Activated T-cell treated with anti-CD3 and anti-CD28 coated beads, Interleukin-2, amount 50 U/mL, for 4 hours (primary cell): ENCODE results near the gene SLC8B1. TPM values are rescaled to one million over a fixed set of nuclear protein-coding genes. Genes with fewer than 3 reads are reported as not detected.

Experiments
- ATAC-seq, 2 donors: fragments of 200-7000 bp; cut with Tn5 transposase; one replicate each; pipeline ENCODE4 v1.10.0; 2021
- DNase-seq: peaks from one replicate; pipeline ENCODE4 v3.0.0-alpha.2; 2020
- H3K27me3 Mint-ChIP-seq: one replicate; pipeline ENCODE4 v1.8.0; 2021; ENCODE audit warnings: low read depth, mixed read lengths
- H3K36me3 Mint-ChIP-seq: one replicate; pipeline ENCODE4 v1.8.0; 2022; ENCODE audit warnings: mixed read lengths; ENCODE audit not compliant: insufficient read depth
- H3K4me1 Mint-ChIP-seq: one replicate; pipeline ENCODE4 v1.8.0; 2021; ENCODE audit warnings: low read depth, mixed read lengths
- H3K4me3 Mint-ChIP-seq: one replicate; pipeline ENCODE4 v1.8.0; 2021; ENCODE audit warnings: mild to moderate bottlenecking, moderate library complexity, mixed read lengths
- H3K9me3 Mint-ChIP-seq: one replicate; pipeline ENCODE4 v1.8.0; 2021; ENCODE audit warnings: mixed read lengths
- total RNA-seq, 3 donors: library from RNA; stranded (reverse); gene quantifications; one replicate each; pipeline ENCODE4 v1.2.1, GENCODE V29; 2021

Gene SLC8B1
- total RNA-seq, 3 donors from 2014 or later: 12.4 to 14.7 (median 13.6) TPM

GRCh38 chr12:113286712-113287111, 48.2 kb downstream of the SLC8B1 start:
- H3K36me3 Mint-ChIP-seq: peaks cover 16% of the 10 kb centered on the region
- H3K9me3 Mint-ChIP-seq: no peaks in the 10 kb centered on the region
- ATAC-seq: no peak
- no peaks in the 10 kb centered on the region for H3K4me1 Mint-ChIP-seq
- no peak for DNase-seq
- H3K27me3 Mint-ChIP-seq: no peaks in the 10 kb centered on the region
- H3K4me3 Mint-ChIP-seq: no peak overlapping the region

- H3K9me3 Mint-ChIP-seq: no peaks in the 10 kb centered on the region
- H3K36me3 Mint-ChIP-seq: peaks cover 13% of the 10 kb centered on the region
- no peaks in the 10 kb centered on the region for H3K27me3 Mint-ChIP-seq
- no peak overlapping the region for H3K4me3 Mint-ChIP-seq
- no peak for DNase-seq
- no peak for ATAC-seq
- no peaks in the 10 kb centered on the region for H3K4me1 Mint-ChIP-seq
Measured at GRCh38 chr12:113285679-113286610, 49.0 kb downstream of the SLC8B1 start.

GRCh38 chr12:113284751-113285150, 50.2 kb downstream of the SLC8B1 start:
- Mint-ChIP-seq H3K36me3 (peaks cover 16% of the 10 kb centered on the region), H3K27me3 (no peaks in the 10 kb centered on the region), H3K4me3 (no peak overlapping the region), H3K9me3 (no peaks in the 10 kb centered on the region), H3K4me1 (no peaks in the 10 kb centered on the region)
- DNase-seq: no peak
- no peak for ATAC-seq

GRCh38 chr12:113278633-113279032, 56.3 kb downstream of the SLC8B1 start:
- Mint-ChIP-seq H3K36me3 (peaks cover 16% of the 10 kb centered on the region), H3K9me3 (no peaks in the 10 kb centered on the region), H3K27me3 (no peaks in the 10 kb centered on the region), H3K4me3 (no peak overlapping the region), H3K4me1 (no peaks in the 10 kb centered on the region)
- ATAC-seq (no peak), DNase-seq (no peak)

- DNase-seq (no peak), ATAC-seq (no peak)
- no peaks in the 10 kb centered on the region for H3K4me1 Mint-ChIP-seq
- no peaks in the 10 kb centered on the region for H3K9me3 Mint-ChIP-seq
- H3K36me3 Mint-ChIP-seq: peaks cover 18% of the 10 kb centered on the region
- no peak overlapping the region for H3K4me3 Mint-ChIP-seq
- no peaks in the 10 kb centered on the region for H3K27me3 Mint-ChIP-seq
Measured at GRCh38 chr12:113278141-113278540, 56.8 kb downstream of the SLC8B1 start.

GRCh38 chr12:113277511-113277910, 57.4 kb downstream of the SLC8B1 start:
- no peaks in the 10 kb centered on the region for H3K4me1 Mint-ChIP-seq
- H3K36me3 Mint-ChIP-seq: peaks cover 19% of the 10 kb centered on the region
- H3K9me3 Mint-ChIP-seq: no peaks in the 10 kb centered on the region
- no peaks in the 10 kb centered on the region for H3K27me3 Mint-ChIP-seq
- DNase-seq (no peak), ATAC-seq (no peak)
- no peak overlapping the region for H3K4me3 Mint-ChIP-seq

GRCh38 chr12:113276946-113277500, 57.9 kb downstream of the SLC8B1 start:
- H3K9me3 Mint-ChIP-seq: no peaks in the 10 kb centered on the region
- H3K36me3 Mint-ChIP-seq: peaks cover 20% of the 10 kb centered on the region
- H3K4me1 Mint-ChIP-seq: no peaks in the 10 kb centered on the region
- ATAC-seq (no peak), DNase-seq (no peak)
- H3K4me3 Mint-ChIP-seq: no peak overlapping the region
- no peaks in the 10 kb centered on the region for H3K27me3 Mint-ChIP-seq

GRCh38 chr12:113276306-113276705, 58.6 kb downstream of the SLC8B1 start:
- DNase-seq (no peak), ATAC-seq (no peak)
- Mint-ChIP-seq H3K9me3 (no peaks in the 10 kb centered on the region), H3K4me3 (no peak overlapping the region), H3K36me3 (peaks cover 20% of the 10 kb centered on the region), H3K27me3 (no peaks in the 10 kb centered on the region), H3K4me1 (no peaks in the 10 kb centered on the region)

GRCh38 chr12:113274848-113275247, 60.1 kb downstream of the SLC8B1 start:
- peaks cover 19% of the 10 kb centered on the region for H3K36me3 Mint-ChIP-seq
- no peak for DNase-seq
- H3K4me1 Mint-ChIP-seq: no peaks in the 10 kb centered on the region
- no peak for ATAC-seq
- no peak overlapping the region for H3K4me3 Mint-ChIP-seq
- no peaks in the 10 kb centered on the region for H3K9me3 Mint-ChIP-seq
- H3K27me3 Mint-ChIP-seq: no peaks in the 10 kb centered on the region

GRCh38 chr12:113273053-113273725, 61.7 kb downstream of the SLC8B1 start:
- Mint-ChIP-seq H3K4me3 (no peak overlapping the region), H3K4me1 (no peaks in the 10 kb centered on the region), H3K27me3 (no peaks in the 10 kb centered on the region), H3K36me3 (peaks cover 19% of the 10 kb centered on the region), H3K9me3 (no peaks in the 10 kb centered on the region)
- DNase-seq (no peak), ATAC-seq (no peak)

GRCh38 chr12:113271853-113272561, 62.9 kb downstream of the SLC8B1 start:
- peaks cover 22% of the 10 kb centered on the region for H3K36me3 Mint-ChIP-seq
- no peaks in the 10 kb centered on the region for H3K27me3 Mint-ChIP-seq
- DNase-seq (no peak), ATAC-seq (peak; percentile 57 to 72)
- no peak overlapping the region for H3K4me3 Mint-ChIP-seq
- H3K4me1 Mint-ChIP-seq: no peaks in the 10 kb centered on the region
- H3K9me3 Mint-ChIP-seq: no peaks in the 10 kb centered on the region

GRCh38 chr12:113271466-113271852, 63.5 kb downstream of the SLC8B1 start:
- H3K27me3 Mint-ChIP-seq: no peaks in the 10 kb centered on the region
- DNase-seq (no peak), ATAC-seq (no peak)
- no peak overlapping the region for H3K4me3 Mint-ChIP-seq
- H3K9me3 Mint-ChIP-seq: no peaks in the 10 kb centered on the region
- peaks cover 24% of the 10 kb centered on the region for H3K36me3 Mint-ChIP-seq
- no peaks in the 10 kb centered on the region for H3K4me1 Mint-ChIP-seq

- H3K36me3 Mint-ChIP-seq: peaks cover 28% of the 10 kb centered on the region
Measured at GRCh38 chr12:113270709-113271009, 64.2 kb downstream of the SLC8B1 start.

GRCh38 chr12:113269257-113269943, 65.5 kb downstream of the SLC8B1 start:
- no peaks in the 10 kb centered on the region for H3K27me3 Mint-ChIP-seq
- H3K36me3 Mint-ChIP-seq: peaks cover 25% of the 10 kb centered on the region
- ATAC-seq (no peak), DNase-seq (no peak)
- H3K9me3 Mint-ChIP-seq: no peaks in the 10 kb centered on the region
- no peak overlapping the region for H3K4me3 Mint-ChIP-seq
- no peaks in the 10 kb centered on the region for H3K4me1 Mint-ChIP-seq

More at GRCh38 chr12:113270709-113271009, 64.2 kb downstream of the SLC8B1 start:
- DNase-seq (no peak), ATAC-seq (no peak)
- no peaks in the 10 kb centered on the region for H3K27me3 Mint-ChIP-seq
- no peak overlapping the region for H3K4me3 Mint-ChIP-seq
- no peaks in the 10 kb centered on the region for H3K4me1 Mint-ChIP-seq
- no peaks in the 10 kb centered on the region for H3K9me3 Mint-ChIP-seq
